ENCODE results near the gene SLC8A1.

SLC8A1 gene

GRCh38 chr2:40268566-40268965 lies 183.3 kb downstream of the SLC8A1 start:
- no peak for DNase-seq (ENCODE audit: low spot score)

GRCh38 chr2:40266201-40266600 lies 185.7 kb downstream of the SLC8A1 start:
- no peak for DNase-seq (ENCODE audit: low spot score)

GRCh38 chr2:40265602-40266001 lies 186.3 kb downstream of the SLC8A1 start:
- DNase-seq (ENCODE audit: low spot score) = no peak

- DNase-seq (ENCODE audit: low spot score) = no peak
Measured at GRCh38 chr2:40261042-40261441, 190.8 kb downstream of the SLC8A1 start.

GRCh38 chr2:40260437-40260836 lies 191.5 kb downstream of the SLC8A1 start:
- no peak for DNase-seq (ENCODE audit: low spot score)

- DNase-seq (ENCODE audit: low spot score) = peak; percentile 36
Measured at GRCh38 chr2:40259900-40260299, 192.0 kb downstream of the SLC8A1 start.

GRCh38 chr2:40258135-40258457 lies 193.8 kb downstream of the SLC8A1 start:
- DNase-seq (ENCODE audit: low spot score) = no peak

- DNase-seq (ENCODE audit: low spot score) = no peak
Measured at GRCh38 chr2:40257340-40258134, 194.4 kb downstream of the SLC8A1 start.

- DNase-seq (ENCODE audit: low spot score) = no peak
Measured at GRCh38 chr2:40256649-40257048, 195.2 kb downstream of the SLC8A1 start.

GRCh38 chr2:40256008-40256407 lies 195.9 kb downstream of the SLC8A1 start:
- DNase-seq (ENCODE audit: low spot score) = no peak

- DNase-seq (ENCODE audit: low spot score) = no peak
Measured at GRCh38 chr2:40255103-40255502, 196.8 kb downstream of the SLC8A1 start.

- DNase-seq (ENCODE audit: low spot score) = no peak
Measured at GRCh38 chr2:40254611-40255010, 197.3 kb downstream of the SLC8A1 start.

GRCh38 chr2:40251137-40251536 lies 200.8 kb downstream of the SLC8A1 start:
- DNase-seq (ENCODE audit: low spot score) = no peak

- DNase-seq (ENCODE audit: low spot score) = no peak
Measured at GRCh38 chr2:40249577-40249976, 202.3 kb downstream of the SLC8A1 start.

- DNase-seq (ENCODE audit: low spot score) = no peak
Measured at GRCh38 chr2:40248294-40248693, 203.6 kb downstream of the SLC8A1 start.

- DNase-seq (ENCODE audit: low spot score) = peak; percentile 53
Measured at GRCh38 chr2:40244675-40245074, 207.2 kb downstream of the SLC8A1 start.

- no peak for DNase-seq (ENCODE audit: low spot score)
Measured at GRCh38 chr2:40244251-40244650, 207.6 kb downstream of the SLC8A1 start.

GRCh38 chr2:40243581-40244187 lies 208.2 kb downstream of the SLC8A1 start:
- DNase-seq (ENCODE audit: low spot score) = no peak

GRCh38 chr2:40242315-40242714 lies 209.6 kb downstream of the SLC8A1 start:
- no peak for DNase-seq (ENCODE audit: low spot score)

GRCh38 chr2:40240070-40240469 lies 211.8 kb downstream of the SLC8A1 start:
- no peak for DNase-seq (ENCODE audit: low spot score)

- peak; percentile 43 for DNase-seq (ENCODE audit: low spot score)
Measured at GRCh38 chr2:40230707-40231432, 221.0 kb downstream of the SLC8A1 start.

GRCh38 chr2:40230186-40230585 lies 221.7 kb downstream of the SLC8A1 start:
- DNase-seq (ENCODE audit: low spot score) = no peak

GRCh38 chr2:40228310-40228709 lies 223.6 kb downstream of the SLC8A1 start:
- DNase-seq (ENCODE audit: low spot score) = no peak

Data from COLO829 (cell line).